Measurements from ENCODE around the gene NEDD8. TPM values are rescaled to one million over a fixed set of nuclear protein-coding genes. Genes with fewer than 3 reads are reported as not detected.

NEDD8 gene
- total RNA-seq, 2 experiments from 2014 or later = 178 to 229 TPM

DNA sequence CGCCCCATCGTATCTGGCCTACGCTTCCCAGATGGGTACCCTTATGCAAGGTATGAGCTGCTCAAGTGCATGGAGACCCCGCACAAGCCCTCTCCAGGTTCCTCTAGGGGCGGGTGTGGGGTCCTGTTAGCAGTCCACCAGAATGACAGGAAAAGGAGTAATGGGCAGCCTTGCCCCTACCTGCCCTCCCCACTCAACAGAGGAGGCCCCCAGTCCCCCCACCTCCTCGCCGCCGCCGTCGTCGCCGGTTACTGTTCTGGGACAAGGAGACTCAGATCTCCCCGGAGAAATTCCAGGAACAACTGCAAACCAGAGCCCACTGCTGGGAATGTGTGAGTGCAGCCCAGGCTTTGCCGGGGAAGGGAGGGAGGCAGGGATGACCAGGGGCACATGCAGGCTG lies 54.3 kb downstream of the NEDD8 start:
- H3K27ac Mint-ChIP-seq = no peak overlapping the region
- peaks cover 19% of the 10 kb centered on the region for H3K4me1 Mint-ChIP-seq
- no peaks in the 10 kb centered on the region for H3K27me3 Mint-ChIP-seq
- POLR2A ChIA-PET = no interaction called here
- H3K4me3 Mint-ChIP-seq = no peak overlapping the region
- no peaks in the 10 kb centered on the region for H3K9me3 Mint-ChIP-seq
- peaks cover 51% of the 10 kb centered on the region for H3K36me3 Mint-ChIP-seq (ENCODE audit: low read depth)
- CTCF ChIA-PET = interaction anchor here (1.1 to 6.2 kb wide), 3 partner anchors 9 to 119 kb away, joined by 3 to 49 read pairs (median 4); partner anchors contain the start of gene IRF9
- no peak for DNase-seq

DNA sequence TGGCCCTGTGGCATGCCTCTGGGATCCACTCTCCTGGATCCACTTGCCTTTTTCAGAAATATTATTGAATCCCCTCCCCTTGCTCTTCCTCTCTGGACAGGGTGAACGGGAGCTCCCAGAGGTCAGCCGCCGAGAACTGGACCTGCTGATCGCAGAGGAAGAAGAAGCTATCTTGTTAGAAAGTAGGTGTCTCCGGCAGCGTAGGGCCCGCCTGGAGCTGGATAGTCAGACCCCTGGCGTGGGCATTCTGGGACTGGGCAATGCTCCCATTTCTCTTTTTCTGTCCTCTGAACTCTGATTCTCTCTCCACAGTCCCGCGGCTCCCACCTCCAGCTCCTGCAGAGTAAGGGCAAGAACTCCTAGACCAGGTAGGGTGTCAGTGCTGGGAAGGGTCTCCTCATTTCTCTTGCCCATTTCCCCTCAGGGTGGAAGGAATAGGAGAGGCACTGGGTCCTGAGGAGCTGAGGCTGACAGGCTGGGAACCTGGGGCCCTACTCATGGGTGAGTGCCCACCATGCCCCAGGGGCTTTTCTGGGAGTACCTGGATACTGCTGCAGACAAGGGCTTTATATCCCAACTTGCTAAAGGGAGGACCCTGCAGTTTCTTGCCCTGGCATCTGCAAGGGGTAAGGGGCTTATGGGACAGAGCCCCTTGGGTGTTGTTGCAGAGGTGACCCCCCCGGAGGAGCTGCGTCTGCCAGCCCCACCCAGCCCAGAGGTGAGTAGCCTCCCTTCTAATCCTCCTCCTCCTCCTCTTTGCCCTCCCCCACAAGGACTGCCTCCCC lies 54.9 kb downstream of the NEDD8 start:
- H3K36me3 Mint-ChIP-seq (ENCODE audit: low read depth) = peaks cover 48% of the 10 kb centered on the region
- peaks cover 21% of the 10 kb centered on the region for H3K4me1 Mint-ChIP-seq
- H3K27ac Mint-ChIP-seq = no peak overlapping the region
- H3K9me3 Mint-ChIP-seq = no peaks in the 10 kb centered on the region
- no peak overlapping the region for H3K4me3 Mint-ChIP-seq
- H3K27me3 Mint-ChIP-seq = no peaks in the 10 kb centered on the region
- ChIA-PET POLR2A (no interaction called here), CTCF (interaction anchor here (0.8 to 6.2 kb wide), 4 partner anchors 9 to 119 kb away, joined by 3 to 49 read pairs (median 4); partner anchors contain the start of gene IRF9)
- no peak for DNase-seq

DNA sequence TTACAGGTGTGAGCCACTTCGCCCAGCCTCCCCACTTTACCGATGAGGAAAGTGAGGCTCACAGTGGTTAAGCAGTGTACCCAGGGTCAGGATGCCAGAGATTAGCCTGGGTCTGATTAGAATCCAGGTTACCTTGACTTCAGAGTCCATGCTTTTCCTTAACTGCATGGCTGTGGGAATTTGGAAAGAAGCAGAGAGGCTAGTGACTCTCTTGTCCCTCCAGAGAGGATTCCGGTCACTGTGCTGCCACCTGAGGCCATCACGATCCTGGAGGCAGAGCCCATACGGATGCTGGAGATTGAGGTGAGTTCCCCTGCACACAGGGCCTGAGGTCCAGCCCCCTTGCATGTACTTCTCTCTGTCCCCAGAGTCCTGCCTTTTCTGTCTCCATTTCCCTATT lies 55.6 kb downstream of the NEDD8 start:
- Mint-ChIP-seq H3K36me3 (ENCODE audit: low read depth) (peaks cover 46% of the 10 kb centered on the region), H3K4me1 (peaks cover 28% of the 10 kb centered on the region), H3K9me3 (no peaks in the 10 kb centered on the region), H3K4me3 (no peak overlapping the region), H3K27ac (no peak overlapping the region), H3K27me3 (no peaks in the 10 kb centered on the region)
- ChIA-PET POLR2A (no interaction called here), CTCF (interaction anchor here (0.8 to 6.2 kb wide), 4 partner anchors 9 to 86 kb away, joined by 3 to 49 read pairs (median 8); partner anchors contain the start of gene IRF9)
- no peak for DNase-seq

DNA sequence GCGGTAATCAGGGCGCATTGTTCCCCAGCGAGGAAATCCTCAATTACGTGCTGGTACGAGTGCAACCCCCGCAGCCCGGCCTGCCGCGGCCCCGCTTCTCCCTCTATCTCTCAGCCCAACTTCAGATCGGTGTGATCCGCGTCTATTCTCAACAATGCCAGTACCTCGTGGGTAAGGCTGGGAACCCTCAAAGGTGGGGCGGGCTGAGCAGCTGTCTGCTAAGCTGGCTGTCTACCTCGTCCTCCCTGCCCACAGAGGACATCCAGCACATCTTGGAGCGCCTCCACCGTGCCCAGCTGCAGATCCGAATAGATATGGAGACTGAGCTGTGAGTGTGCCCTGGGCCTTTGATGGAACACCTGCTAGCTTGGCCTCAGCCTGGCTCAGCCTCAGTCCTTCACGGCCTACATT lies 59.3 kb downstream of the NEDD8 start:
- DNase-seq = no peak
- peak overlapping the region; percentile 69 for H3K4me3 Mint-ChIP-seq
- H3K27me3 Mint-ChIP-seq = no peaks in the 10 kb centered on the region
- H3K4me1 Mint-ChIP-seq = peaks cover 45% of the 10 kb centered on the region
- no peaks in the 10 kb centered on the region for H3K9me3 Mint-ChIP-seq
- H3K27ac Mint-ChIP-seq = peak overlapping the region; percentile 54
- ChIA-PET POLR2A (no interaction called here), CTCF (interaction anchor here (1.1 to 6.2 kb wide), 3 partner anchors 10 to 16 kb away, joined by 5 to 49 read pairs (median 6); partner anchors contain the start of genes IPO4 and IRF9)
- peaks cover 51% of the 10 kb centered on the region for H3K36me3 Mint-ChIP-seq (ENCODE audit: low read depth)

DNA sequence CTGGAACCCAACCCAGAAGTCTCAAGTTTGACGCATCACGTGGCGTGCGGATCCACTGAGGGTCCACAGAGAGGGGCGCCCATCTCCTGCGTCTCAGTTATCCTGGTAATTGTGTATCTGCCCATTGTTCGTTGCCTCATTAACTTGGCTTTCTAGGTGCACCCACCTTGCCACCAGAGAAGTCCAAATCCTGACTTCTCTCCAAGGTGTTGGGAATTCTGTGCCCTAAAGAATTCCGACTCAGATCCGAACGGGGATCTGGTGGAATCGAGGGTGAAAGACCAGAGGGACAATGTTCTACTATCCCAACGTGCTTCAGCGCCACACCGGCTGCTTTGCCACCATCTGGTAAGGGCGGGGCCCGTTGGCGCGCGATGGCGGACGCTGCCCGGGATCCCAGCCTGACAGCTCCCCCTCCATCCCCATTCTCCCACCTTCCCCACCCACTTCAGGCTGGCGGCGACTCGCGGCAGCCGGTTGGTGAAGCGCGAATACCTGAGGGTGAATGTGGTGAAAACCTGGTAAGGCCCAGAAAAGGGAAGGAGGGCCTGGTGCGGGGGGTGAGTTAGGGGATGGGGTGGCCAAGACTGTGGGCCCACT lies 59.8 kb downstream of the NEDD8 start:
- Mint-ChIP-seq H3K36me3 (ENCODE audit: low read depth) (peaks cover 51% of the 10 kb centered on the region), H3K4me1 (peaks cover 49% of the 10 kb centered on the region), H3K27ac (no peak overlapping the region), H3K9me3 (no peaks in the 10 kb centered on the region), H3K4me3 (peak overlapping the region; percentile 69), H3K27me3 (no peaks in the 10 kb centered on the region)
- DNase-seq = no peak
- ChIA-PET CTCF (interaction anchor here (6.2 kb wide), 1 partner anchor 10 kb away, joined by 49 read pairs; the partner anchor contains the start of gene IRF9), POLR2A (no interaction called here)

DNA sequence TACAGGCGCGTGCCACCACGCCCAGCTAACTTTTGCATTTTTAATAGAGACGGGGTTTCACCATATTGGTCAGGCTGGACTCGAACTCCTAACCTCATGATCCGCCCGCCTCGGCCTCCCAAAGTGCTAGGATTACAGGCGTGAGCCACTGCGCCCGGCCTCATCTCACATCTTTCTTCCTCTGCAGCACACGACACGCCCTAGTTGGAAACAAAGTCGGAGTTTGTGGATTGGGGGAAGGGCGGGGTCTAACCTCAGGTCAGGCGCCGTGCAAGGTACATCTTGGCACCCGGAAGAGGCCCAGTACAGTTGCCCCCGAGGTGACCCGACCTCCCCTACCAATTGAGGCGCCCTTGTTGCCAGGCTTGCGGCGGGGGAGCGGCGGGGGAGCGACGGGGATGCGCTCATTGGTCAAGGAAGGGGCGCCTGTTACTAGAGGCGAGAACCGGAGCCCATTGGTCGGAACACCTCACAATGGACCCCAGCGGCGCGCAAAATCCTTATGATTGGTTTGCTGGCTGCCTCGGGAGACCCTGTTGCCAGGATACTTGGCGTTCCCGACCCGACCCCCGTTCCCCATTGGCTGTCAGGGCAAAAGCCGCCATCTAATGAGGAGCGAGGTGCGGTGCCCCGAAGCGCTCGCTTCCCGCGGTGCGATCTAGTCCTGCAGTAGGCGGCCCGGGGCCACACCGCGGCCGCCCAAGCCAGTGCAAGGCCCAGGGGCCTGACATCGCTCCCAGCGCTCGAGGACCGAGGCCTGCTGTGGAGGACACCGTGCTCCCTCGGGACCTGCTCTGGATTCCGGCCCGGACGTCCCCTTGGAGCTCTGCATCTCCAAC lies 60.5 kb downstream of the NEDD8 start, which contains the start of gene REC8:
REC8 (plus strand) TSS at position 659 of the 839 bp plus-strand sequence. CDS start 473 bp downstream, outside the sequence.
- peaks cover 53% of the 10 kb centered on the region for H3K36me3 Mint-ChIP-seq (ENCODE audit: low read depth)
- H3K27me3 Mint-ChIP-seq = no peaks in the 10 kb centered on the region
- peak within 1 kb of the TSS; percentile 69 for H3K4me3 Mint-ChIP-seq
- H3K9me3 Mint-ChIP-seq = no peaks in the 10 kb centered on the region
- H3K27ac Mint-ChIP-seq = peak within 1 kb of the TSS; percentile 86
- ChIA-PET CTCF (interaction anchor here (0.6 to 6.2 kb wide), 6 partner anchors 9 to 870 kb away, joined by 3 to 49 read pairs (median 8); partner anchors contain the start of genes EMC9, IPO4 and IRF9), POLR2A (interaction anchor here (0.6 kb wide), 1 partner anchor 9 kb away, joined by 3 read pairs; no protein-coding TSS in a partner anchor)
- DNase-seq = peak; percentile 67
- H3K4me1 Mint-ChIP-seq = peaks cover 55% of the 10 kb centered on the region

DNA sequence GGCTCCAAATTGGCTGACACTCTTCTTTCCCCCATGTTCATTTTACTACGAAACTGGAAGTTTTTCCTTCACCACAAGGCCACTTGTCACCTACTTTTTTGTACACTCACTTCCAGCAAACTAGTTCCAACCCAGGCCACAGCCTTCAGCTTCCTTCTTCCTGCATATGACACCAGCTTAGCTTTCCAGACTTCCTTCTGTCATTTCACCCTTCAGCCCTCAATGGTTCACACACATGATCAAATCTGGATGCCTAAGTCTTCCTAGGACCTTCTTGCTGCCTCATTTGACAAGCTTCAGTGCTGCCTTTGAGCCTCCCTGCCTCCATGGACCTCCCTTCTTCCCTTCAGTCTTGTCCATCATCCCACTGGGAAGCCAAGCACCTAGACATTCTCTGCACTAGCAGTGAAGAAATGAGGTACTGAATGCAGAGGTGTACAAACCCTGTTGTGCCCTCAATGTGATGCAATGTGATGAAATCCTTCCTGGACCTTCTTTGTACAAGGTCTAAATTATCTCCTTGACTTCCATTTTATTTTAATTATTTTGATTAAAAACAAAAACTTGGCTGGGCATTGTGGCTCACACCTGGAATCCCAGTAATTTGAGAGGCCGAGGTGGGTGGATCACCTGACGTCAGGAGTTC lies 64.6 kb downstream of the NEDD8 start:
- ChIA-PET POLR2A (interaction anchor here (0.6 kb wide), 1 partner anchor 28 kb away, joined by 3 read pairs; the partner anchor contains the start of gene TM9SF1), CTCF (interaction anchor here (1.6 kb wide), 1 partner anchor 13 kb away, joined by 5 read pairs; no protein-coding TSS in a partner anchor)
- Mint-ChIP-seq H3K4me3 (no peak overlapping the region), H3K27ac (peak overlapping the region; percentile 70), H3K4me1 (peaks cover 77% of the 10 kb centered on the region), H3K27me3 (no peaks in the 10 kb centered on the region), H3K9me3 (no peaks in the 10 kb centered on the region), H3K36me3 (ENCODE audit: low read depth) (peaks cover 74% of the 10 kb centered on the region)
- DNase-seq = no peak

Other genes starting within 250 kb of the NEDD8 start
- gene DHRS4L2, start 243.4 kb downstream of the NEDD8 start, total RNA-seq = 10 to 100 TPM; 22.5 to 24.8 TPM
- gene CARMIL3, start 180.4 kb downstream of the NEDD8 start, total RNA-seq = 1 to 10 TPM in 1 of 2 experiments, under 1 TPM in 1; 0.83 to 1.1 TPM
- not detected for gene CPNE6, start 160.8 kb downstream of the NEDD8 start, total RNA-seq
- 10 to 100 TPM; 57.4 to 60.3 TPM for gene PCK2, start 138.1 kb downstream of the NEDD8 start, total RNA-seq
- gene DCAF11, start 117.6 kb downstream of the NEDD8 start, total RNA-seq = 100 to 1,000 TPM; 106 to 116 TPM
- 1 to 10 TPM; 3.1 to 3.3 TPM for gene NRL, start 117.4 kb downstream of the NEDD8 start, total RNA-seq
- 1 to 10 TPM; 1.9 to 2.0 TPM for gene FITM1, start 101.7 kb downstream of the NEDD8 start, total RNA-seq
- 100 to 1,000 TPM; 498 to 547 TPM for gene PSME1, start 96.2 kb downstream of the NEDD8 start, total RNA-seq
- 10 to 100 TPM; 37.1 to 41.0 TPM for gene EMC9, start 90.8 kb downstream of the NEDD8 start, total RNA-seq
- gene PSME2, start 85.8 kb downstream of the NEDD8 start, total RNA-seq = 100 to 1,000 TPM; 644 to 698 TPM
- 100 to 1,000 TPM; 147 to 160 TPM for gene RNF31, start 84.9 kb downstream of the NEDD8 start, total RNA-seq
- 100 to 1,000 TPM; 285 to 286 TPM for gene IRF9, start 71.1 kb downstream of the NEDD8 start, total RNA-seq
- gene REC8, start 60.3 kb downstream of the NEDD8 start, total RNA-seq = 10 to 100 TPM; 52.8 to 61.0 TPM
- 10 to 100 TPM; 45.3 to 48.7 TPM for gene IPO4, start 43.6 kb downstream of the NEDD8 start, total RNA-seq
- 10 to 100 TPM; 28.6 to 33.2 TPM for gene TM9SF1, start 36.9 kb downstream of the NEDD8 start, total RNA-seq
- under 1 TPM; 0.52 to 0.60 TPM for gene TSSK4, start 26.7 kb downstream of the NEDD8 start, total RNA-seq
- gene CHMP4A, start 18.9 kb downstream of the NEDD8 start, total RNA-seq = 10 to 100 TPM; 79.8 to 93.2 TPM
- 10 to 100 TPM; 10.1 to 10.7 TPM for gene MDP1, start 16.3 kb downstream of the NEDD8 start, total RNA-seq
- 10 to 100 TPM; 72.0 to 74.5 TPM for gene GMPR2, start 562 bp upstream of the NEDD8 start, total RNA-seq
- 100 to 1,000 TPM; 130 to 141 TPM for gene TINF2, start 10.3 kb upstream of the NEDD8 start, total RNA-seq
- 1 to 10 TPM; 6.5 TPM for gene TGM1, start 30.8 kb upstream of the NEDD8 start, total RNA-seq
- gene RABGGTA, start 39.2 kb upstream of the NEDD8 start, total RNA-seq = 10 to 100 TPM; 54.8 to 55.0 TPM
- 10 to 100 TPM; 31.7 to 35.0 TPM for gene DHRS1, start 67.4 kb upstream of the NEDD8 start, total RNA-seq
- 10 to 100 TPM; 30.8 to 35.2 TPM for gene NOP9, start 67.5 kb upstream of the NEDD8 start, total RNA-seq
- gene CIDEB, start 75.6 kb upstream of the NEDD8 start, total RNA-seq = 10 to 100 TPM; 28.7 to 30.9 TPM
- gene LTB4R2, start 77.8 kb upstream of the NEDD8 start, total RNA-seq = 10 to 100 TPM; 18.6 to 21.7 TPM
- gene LTB4R, start 79.1 kb upstream of the NEDD8 start, total RNA-seq = 10 to 100 TPM; 26.6 to 28.3 TPM
- gene ADCY4, start 102.7 kb upstream of the NEDD8 start, total RNA-seq = 1 to 10 TPM; 4.1 to 5.3 TPM
- gene RIPK3, start 107.6 kb upstream of the NEDD8 start, total RNA-seq = 10 to 100 TPM; 37.5 to 41.4 TPM
- gene NFATC4, start 135.8 kb upstream of the NEDD8 start, total RNA-seq = not detected
- gene NYNRIN, start 166.6 kb upstream of the NEDD8 start, total RNA-seq = under 1 TPM; 0.23 to 0.35 TPM
- 1 to 10 TPM; 5.2 to 5.3 TPM for gene CBLN3, start 197.3 kb upstream of the NEDD8 start, total RNA-seq
- 10 to 100 TPM; 59.7 to 71.5 TPM for gene KHNYN, start 197.6 kb upstream of the NEDD8 start, total RNA-seq
- 10 to 100 TPM; 52.8 to 54.9 TPM for gene SDR39U1, start 210.4 kb upstream of the NEDD8 start, total RNA-seq